Measurements from ENCODE around the gene VSTM1.
A peak's percentile ranks its signal among the peaks of the same experiment; 100 is the strongest.
"Not testable (repeated sequence)": the region's sequence is repeated elsewhere in the genome, so short reads cannot be mapped to it uniquely, and the experiment has no call there.

Gene VSTM1, protein sequence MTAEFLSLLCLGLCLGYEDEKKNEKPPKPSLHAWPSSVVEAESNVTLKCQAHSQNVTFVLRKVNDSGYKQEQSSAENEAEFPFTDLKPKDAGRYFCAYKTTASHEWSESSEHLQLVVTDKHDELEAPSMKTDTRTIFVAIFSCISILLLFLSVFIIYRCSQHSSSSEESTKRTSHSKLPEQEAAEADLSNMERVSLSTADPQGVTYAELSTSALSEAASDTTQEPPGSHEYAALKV

DNA sequence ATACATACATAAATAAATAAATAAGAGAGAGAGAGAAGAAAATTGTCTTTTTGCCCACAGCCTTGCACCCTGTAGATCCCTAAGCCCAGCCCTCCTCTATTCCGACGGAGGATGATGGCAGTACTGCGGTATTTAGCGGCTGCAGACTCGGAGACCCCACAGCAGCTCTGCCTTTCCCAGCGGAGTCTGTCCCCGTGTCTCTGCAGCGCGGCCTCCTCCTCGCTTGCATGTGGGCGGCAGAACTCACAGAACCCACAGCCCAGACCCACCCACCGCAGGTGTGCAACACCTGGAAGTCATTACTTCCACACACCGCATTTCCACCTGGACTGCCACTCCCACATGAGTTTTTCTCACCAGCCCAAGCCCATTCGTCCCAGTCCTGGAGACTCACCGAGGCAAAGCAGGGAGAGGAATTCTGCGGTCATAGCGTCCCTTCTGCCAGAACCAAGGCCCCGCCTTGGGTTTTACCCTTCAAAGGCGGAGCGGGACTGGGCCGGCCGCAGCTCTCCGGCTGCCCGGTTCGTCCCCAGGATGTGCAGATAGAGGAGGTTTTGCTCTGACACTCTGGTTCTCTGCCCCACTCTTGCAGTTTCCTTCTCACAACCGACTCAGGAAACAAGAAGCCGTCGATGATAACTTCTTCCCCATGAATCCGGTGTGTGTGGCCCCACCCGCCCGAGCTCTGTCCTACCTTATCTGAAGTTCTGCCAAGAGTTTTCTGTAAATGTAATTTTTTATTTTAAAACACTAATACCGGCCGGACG, at the start of gene VSTM1:
TSS of gene VSTM1 (minus strand) at position 548 of the 767 bp plus-strand sequence. CDS start at position 428, 120 bp downstream.
- no peak for DNase-seq

DNA sequence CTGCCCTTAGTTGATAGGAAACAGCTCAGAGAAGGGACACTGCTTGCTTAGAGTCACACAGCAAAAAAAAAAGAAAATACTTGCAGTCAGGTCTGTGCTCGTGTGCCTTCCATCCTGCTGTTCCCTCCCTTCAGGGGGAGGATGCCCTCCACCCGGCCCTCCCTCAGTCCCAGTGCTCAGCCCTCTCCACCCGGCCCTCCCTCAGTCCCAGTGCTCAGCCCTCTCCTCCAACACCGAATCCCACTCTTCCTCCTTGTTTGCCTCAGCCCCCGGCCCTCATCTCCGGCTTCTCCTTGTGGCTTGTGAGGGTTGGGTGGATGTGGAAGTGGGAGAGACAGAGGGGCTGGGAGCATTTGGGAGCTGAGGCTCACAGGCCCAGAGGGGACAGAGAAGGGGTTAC, 46.0 kb upstream of the VSTM1 start:
- no peak for DNase-seq

DNA sequence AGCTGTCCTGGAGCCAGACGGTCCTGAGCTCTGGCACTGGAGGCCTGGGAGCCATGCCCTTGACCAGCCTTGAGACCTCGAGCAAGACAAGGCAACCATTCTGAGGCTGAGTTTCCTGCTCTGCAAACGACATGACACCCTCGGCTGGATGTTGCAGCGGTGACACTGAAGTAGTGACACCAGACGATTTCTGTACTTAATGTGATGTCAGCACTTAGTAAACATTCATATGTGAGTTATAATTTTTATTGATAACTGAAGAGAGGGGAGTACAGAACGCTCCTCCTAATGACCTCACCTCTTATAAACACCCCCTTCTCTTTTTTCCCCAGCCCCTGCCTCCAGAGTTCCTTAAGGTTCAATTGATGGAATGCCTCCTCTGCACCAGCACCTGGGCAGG, 44.8 kb upstream of the VSTM1 start:
- DNase-seq, result no peak

DNA sequence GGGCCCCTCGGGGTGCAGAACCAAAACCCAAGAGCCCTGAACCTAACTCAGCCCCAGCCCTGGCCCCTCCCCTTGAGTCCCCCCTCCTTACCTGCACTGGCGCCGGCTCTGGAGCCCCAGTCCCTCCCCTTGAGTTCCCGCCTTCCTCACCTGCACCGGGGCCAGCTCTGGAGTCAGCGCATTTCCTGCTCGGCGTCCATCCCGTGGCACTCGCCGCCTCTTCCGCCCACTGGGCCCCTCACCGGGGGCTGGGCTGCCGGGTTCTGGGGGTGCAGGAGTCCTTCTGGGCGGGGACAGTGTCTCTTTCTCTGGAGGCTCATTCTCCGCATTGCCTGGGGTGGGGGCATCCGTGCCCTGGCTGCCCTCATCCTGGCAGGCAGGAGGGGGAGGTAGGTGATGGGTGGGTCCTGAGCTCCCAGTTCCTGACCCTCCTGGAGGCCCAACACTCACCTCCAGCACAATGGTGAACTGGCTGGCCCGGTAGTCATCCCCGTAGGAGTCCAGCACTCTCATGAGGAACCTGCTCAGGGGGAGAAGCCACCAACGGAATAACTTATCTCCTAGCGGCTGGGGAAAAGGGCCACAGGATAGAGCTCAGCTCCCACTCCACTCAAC, 44.3 kb upstream of the VSTM1 start:
- DNase-seq, result no peak

DNA sequence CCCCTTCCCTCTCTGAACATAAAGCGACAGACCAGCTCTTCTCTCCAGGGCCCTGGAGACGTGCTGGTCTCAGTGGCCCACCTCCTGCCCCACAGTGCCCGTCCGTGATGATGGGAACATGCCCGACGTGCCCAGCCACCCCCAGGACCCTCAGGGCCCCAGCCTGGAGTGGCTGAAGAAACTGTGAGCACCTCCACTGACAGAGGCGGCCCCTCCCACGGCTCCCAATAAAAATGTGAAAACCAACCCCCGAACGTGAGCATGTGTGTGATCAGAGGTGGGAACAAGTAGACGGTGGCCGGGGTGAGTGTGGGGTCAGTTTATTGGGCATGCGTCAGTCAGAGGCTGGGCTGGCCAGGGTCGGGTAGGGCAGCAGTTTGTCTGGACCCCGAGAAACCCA, 43.0 kb upstream of the VSTM1 start:
- DNase-seq, result no peak

DNA sequence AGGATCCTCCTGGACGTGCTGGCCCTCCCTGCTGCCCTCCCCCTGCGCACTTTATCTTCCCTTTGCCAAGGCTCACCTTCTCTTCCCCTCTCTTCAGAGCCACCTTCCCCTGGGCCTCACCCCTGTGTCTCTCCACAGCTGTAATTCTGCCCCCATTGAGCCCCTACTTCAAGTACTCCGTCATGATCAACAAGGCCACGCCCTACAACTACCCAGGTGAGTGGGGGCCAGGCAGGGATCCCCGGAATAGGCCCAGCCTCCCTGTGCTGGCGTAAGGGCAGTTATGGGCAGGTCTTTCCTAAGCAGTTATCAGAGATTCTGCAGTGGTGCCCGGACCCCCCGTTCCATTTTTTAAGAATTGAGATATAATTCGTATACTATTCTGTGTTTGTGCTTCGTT, 42.1 kb upstream of the VSTM1 start:
- no peak for DNase-seq

DNA sequence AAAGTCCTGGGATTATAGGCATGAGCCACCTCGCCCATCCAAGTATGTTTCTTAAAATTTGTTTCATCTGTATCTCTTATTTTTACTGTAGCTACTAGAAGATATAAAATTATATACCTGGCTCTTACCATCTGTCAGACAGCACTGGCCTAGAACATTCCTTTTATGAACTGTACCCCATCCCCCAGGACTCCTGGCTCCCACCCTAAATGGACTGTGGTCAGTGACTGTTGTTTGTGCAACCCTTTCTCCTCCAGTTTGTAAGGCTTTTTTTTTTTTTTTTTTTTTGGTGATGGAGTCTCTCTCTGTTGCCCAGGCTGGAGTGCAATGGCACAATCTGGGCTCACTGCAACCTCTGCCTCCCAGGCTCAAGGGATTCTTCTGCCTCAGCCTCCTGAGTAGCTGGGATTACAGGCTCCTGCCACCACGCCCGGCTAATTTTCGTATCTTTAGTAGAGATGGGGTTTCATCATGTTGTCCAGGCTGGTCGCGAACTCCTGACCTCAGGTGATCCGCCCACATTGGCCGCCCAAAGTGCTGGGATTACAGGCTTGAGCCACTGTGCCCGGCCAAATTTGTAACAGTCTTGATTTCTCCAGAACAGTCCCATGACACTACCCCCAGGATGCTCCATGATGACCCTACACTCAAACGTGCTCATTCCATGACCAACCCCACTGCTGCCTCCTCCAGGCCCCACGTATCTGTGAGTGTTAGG, 41.5 kb upstream of the VSTM1 start:
- DNase-seq, result no peak

DNA sequence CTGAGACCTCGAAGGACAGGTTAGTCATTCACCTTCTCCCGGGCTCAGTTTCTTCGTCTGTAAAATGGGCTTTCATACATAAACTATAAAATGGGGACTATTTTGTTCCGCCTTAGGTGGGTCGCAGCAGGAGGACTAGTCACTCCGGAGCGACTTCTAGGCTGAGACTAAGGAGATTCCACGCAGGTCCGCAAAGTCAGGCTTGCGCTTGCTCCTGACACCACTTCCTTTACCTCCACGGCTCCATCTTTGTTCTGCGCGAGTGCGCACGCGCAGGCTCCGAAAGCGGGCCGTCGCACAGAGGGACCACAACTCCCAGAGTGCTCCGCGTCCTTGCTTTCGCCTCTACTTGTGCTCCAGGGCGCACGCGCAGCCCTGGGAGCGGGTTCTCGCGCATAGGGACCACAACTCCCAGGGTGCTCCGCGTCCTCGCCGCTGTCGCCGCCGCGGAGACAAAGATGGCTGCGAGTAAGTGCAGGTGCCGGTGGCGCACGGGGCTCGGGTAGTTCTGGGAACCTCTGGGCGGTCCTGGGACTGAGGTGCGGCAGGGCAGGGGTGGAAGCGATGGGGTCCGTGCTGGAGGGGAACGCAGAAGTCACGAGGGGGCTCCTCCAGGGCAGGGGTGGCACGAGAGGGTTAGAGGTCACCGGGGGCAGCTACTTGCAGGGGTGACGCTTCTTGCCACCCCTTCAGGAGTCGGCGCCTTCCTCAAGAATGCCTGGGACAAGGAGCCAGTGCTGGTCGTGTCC, 38.9 kb upstream of the VSTM1 start, which contains the start of gene NDUFA3:
TSS of gene NDUFA3 (plus strand) at position 435 of the 749 bp plus-strand sequence. CDS start at position 459, 24 bp downstream.
- peak; percentile 98 for DNase-seq

DNA sequence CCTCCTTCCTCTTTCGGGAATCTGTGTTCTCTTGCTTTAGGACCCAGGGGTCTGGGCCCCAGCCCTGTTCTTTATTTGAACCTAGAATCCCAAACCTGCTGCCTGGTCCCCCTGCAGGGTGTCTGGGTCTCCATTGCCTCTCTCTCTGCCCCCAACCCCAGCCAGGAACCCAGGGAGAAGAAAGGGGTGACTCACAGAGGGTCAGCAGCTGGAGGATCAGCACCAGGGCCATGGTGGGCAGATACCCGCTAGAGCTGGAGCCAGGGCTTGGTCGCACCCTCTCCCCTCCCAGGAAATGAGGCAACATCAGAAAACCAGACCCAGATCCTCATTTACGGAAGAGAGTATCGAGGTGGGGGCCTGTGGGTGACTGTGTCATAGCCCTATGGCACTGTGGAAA, 36.9 kb upstream of the VSTM1 start, which contains the start of gene OSCAR:
TSS of gene OSCAR (minus strand) at position 243 of the 400 bp plus-strand sequence. CDS start at position 232, 11 bp downstream.
- peak; percentile 51 for DNase-seq

DNA sequence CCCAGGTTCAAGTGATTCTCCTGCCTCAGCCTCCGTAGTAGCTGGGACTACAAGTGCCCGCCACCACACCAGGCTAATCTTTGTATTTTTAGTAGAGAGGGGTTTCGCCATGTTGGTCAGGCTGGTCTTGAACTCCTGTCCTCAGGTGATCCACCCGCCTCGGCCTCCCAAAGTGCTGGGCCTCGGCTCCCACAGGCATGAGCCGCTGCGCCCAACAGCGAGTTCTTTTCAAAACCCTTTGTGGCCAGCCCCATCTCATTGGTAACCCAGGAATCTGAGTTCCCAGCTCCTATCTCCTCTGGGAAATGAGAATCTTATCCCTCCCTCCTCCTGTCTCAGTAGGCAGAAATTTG, 36.2 kb upstream of the VSTM1 start:
- DNase-seq, result not testable (repeated sequence)

DNA sequence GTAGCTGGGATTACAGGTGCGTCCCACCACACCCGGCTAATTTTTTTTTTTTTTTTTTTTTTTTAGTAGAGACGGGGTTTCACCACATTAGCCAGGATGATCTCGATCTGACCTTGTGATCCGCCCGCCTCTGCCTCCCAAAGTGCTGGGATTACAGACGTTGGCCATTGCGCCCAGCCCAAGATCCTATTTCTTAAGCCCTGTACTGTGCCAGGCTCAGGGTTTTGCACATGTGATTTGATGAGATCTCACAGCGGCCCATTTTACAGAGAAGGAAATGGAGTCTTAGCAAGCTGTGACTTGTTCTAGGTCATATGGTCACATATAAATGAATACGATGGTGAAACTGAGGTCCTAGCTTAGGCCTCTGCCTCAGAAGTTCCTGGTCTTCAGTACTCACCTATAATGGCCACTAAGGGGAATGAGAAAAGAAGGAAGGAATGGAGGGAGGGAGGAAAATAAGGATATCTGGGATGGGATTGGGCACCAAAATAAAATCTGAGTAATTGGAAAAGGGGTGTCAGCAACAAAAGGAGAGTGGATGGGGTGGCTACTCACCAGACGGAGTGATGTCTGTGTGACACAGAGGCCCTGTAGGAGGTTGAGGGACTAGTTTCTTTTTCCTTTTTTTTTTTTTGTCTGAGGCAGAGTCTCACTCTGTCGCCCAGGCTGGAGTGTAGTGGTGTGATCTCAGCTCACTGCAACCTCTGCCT, 35.6 kb upstream of the VSTM1 start:
- no peak for DNase-seq

DNA sequence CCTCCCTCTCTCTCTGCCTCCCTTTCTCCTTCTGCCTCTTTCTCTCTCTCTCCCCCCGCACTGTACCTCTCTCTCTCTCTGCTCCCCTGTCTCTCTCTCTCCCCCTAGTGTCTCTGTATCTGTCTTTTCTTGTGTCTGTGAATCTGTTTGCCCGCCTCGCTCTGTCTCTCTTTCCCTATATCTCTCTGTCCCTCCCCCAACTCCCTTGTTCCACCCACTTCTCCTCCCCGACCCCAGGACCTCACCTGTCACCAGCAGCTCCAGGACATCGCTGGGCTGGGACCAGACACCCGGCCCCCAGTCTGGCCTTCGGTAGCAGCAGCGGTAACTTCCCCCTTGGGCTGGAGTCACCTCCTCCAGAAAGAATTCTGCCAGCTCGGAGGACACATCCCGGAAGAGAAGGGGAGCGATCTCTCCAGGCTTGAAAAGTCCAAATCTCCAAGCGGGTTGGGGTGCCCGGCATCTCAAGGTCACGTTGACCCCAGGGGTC, 33.0 kb upstream of the VSTM1 start:
- DNase-seq, result no peak

DNA sequence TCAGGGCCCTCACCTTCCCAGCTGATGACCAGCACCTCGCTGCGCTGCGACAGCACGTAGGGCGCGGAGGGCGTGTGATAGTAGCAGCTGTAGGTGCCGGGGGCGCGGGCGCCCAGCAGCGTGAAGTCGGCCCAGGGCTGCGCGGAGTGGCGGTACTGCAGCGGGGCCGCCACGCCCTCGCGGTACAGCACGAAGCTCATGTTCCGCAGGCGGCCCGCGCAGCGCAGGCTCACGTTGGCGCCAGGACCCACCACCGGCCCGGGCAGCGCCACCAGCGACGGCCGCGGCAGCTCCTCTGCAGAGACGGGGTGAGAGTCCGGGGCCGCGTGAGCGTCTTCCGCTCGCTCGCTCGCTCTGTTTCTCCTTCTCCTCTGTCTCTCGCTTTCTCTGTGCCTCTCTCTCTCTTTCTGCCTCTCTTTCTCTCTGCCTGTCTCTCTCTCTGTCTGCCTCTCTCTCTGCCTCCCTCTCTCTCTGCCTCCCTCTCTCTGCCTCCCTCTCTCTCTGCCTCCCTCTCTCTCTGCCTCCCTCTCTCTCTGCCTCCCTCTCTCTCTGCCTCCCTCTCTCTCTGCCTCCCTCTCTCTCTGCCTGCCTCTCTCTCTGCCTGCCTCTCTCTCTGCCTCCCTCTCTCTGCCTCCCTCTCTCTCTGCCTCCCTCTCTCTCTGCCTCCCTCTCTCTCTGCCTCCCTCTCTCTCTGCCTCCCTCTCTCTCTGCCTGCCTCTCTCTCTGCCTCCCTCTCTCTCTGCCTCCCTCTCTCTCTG, 32.3 kb upstream of the VSTM1 start:
- DNase-seq, result peak; percentile 71

DNA sequence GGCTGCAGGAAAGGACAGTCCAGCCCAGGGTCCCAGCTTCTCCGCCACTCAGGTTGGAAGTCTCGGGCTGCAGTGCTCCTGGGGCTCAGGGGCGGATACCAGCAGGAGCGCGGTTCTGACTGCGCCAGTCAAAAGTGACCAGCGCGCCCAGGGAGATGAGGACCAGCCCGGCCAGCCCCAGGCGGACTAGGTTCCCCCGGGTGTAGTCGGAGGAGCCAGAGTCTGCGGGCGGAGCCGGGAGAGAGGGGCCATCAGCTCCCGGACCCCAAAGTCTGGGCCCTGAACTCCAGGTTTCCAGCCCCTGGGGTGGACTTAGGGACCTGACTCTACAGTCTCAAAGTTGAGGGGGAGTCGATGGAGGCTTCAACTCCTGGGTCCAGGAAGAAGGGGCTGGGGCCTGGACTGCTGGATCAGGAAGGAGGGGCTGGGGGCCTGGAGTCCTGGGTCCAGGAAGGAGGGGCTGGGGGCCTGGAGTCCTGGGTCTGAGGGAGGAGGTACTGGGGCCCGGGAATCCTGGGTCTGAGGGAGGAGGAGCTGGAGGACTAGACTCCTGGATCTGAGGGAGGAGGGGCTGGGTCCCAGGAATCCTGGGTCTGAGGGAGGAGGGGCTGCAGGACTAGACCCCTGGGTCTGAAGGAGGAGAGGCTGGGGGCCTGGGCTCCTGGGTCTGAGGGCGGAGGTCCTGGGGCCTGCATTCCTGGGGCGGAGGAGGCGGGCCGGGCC, 31.6 kb upstream of the VSTM1 start:
- no peak for DNase-seq

DNA sequence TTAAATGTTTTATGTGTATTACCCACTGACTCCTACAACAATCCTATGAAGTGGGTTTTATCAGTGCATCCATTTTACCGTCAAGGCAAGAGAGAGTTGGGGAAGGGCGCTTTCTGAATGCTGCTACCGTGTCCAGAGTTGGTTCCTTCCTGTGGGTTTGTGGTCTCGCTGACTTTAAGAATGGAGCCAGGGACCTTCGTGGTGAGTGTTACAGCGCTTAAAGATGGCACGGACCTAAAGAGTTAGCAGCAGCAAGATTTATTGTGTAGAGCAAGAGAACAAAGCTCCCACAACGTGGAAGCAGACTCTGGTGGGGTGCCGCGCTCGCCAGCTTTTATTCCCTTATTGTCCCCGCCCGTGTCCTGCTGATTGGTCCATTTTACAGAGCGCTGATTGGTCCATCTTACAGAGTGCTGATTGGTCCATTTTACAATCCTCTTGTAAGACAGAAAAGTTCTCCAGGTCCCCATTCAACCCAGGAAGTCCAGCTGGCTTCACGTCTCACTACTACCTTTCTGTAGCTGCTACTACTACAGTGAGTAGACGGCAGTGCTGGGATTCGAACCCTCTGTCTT, 30.8 kb upstream of the VSTM1 start:
- DNase-seq, result no peak

DNA sequence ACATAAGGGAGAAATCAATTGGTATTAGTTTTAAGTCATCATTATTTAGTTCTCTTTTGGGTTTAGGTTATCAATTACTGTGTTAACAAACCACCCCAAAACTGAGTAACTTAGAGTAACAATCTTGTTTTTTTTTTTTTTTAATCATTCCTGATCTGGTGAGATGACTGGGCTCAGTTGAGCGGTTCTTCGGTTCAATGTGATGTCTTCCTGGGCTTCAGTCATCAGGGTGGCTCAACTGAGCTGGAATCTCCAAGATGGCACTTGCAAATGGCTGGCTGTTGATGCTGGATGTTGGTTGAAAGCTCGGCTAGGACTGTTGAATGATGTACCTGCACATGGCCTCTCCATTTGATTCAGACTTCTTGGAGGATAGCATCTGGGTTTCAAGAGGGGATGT, 20.7 kb upstream of the VSTM1 start:
- no peak for DNase-seq

DNA sequence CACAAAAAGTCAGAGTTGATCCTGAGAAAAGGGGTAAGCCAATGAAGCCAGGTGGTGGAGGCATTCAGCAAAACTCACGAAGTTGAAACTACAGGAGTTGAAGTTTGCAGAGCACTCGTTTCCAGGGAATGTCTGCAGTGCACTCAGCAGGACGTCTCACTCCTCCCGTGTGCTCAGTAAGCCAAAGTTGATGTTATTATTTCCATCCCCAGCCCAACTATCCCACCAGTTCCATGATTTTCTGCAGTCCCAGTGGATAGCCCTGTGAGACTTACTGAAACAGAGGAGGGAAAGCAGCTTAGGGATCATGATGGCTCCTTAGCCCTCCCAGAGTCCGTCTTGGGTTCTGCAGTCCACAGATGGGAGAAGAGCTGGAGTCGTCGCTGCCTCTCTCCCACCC, 17.3 kb upstream of the VSTM1 start, which contains the start of gene TARM1:
TSS of gene TARM1 (minus strand) at position 334 of the 400 bp plus-strand sequence. CDS start at position 309, 25 bp downstream.
- no peak for DNase-seq

DNA sequence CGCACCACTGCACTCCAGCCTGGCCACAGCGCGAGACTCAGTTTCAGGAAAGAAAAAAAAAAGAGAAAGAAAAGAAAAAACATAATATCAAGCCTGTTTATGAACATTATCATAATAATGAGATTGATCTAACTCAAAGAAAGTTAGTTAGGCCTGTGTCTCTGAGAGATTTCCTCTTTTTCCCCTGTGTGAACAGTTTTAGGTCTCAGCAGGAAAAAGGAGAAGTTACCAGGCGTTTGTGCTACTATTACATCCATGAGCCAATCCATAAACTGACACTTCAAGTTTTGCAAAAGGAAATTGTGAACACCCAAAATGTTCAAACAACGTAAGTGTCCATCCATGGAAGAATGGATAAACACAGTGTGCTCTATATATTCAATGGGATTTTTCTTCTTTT, 13.6 kb upstream of the VSTM1 start:
- DNase-seq, result no peak

DNA sequence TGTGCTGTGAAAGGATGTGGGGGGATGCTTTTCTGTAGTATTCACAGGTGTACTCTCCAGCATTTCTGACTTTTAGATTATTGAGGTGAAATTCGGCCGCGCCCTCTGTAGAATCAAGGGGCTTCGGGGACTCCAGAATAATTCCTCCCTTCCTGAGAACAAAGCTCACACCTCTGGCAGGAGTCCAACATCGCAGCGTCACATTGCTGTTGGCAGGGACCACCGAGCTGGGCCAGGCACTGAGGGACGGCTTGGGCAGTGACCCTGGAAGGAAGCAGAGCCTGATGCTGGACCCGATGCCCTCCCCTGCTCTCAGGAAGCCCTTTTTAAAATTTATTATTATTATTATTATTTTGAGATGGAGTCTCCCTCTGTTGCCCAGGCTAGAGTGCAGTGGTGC, 11.2 kb upstream of the VSTM1 start:
- no peak for DNase-seq

DNA sequence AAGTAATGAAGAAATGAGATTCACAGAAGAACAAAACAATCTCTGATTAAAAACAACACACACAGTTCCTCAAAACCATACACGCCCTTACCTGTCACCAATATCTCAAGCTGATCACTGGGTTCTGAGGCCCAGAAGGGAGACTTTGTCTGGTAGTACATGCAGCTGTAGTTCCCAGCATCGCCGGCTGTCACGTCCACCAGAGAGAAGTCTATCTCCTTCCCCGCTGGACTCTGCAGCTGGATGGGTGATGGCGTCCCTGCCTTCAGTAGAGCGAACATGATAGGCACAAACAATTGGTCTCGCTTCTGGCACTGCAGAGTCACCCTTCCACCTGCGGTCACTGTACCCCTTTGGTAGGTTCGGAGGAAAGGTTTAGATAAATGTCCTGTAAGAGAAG, 10.1 kb upstream of the VSTM1 start:
- DNase-seq, result no peak
